Stimulated activated naive CD4-positive, alpha-beta T cell (primary cell): ENCODE measurements around the gene CFAP91.

Experiments used
- DNase-seq, 6 experiments: peaks; one replicate each; lab custom pipeline; 2025; lab: John Stamatoyannopoulos, UW

CFAP91 gene

DNA sequence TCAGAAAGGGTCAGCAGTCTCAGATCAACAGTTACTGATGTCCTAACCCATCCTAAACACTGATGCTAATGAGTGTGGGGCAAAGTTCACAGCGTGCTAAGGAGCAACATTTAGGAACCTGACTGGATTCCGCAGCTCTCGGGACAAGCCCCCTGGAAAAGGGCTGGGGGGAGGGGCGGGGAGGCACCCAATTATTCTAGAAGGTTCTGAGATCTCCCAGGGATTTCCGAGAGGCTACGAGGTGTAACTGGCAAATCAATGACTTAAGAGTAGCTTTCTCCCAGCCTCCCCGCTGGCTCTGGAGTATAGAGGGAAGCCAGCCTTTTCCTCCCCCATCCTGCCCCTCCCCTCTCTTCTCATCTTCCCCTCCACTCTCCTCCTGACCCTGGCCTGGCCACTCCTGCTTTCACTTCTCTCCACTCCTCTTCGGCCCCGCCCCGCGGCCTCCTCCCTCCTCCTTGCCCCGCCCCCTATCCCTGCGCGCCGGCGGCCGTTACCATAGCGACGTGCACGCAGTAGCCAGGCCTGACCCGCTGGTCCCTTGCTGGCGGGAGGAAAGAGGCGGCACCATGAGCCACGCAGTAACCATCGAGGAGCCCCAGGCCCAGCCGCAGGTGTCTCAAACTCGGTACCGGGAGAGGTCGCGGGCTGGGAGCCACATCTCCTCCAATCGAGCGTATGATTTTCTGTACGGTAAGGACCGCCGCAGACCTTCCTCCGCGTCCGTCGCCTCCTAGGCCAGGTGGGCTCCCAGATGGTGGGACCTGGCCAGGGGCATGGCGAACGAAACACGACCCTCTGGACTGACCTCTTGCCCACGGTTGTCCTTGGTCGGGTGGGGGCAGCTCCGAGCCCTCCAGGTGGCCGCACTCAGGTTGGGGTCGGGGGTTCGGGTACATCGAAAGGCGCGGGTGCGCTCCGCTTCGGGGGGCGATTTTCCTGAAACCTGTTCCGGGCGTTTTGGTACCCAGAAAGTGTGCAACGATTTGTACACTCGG is at the start of gene CFAP91:
CFAP91 (plus strand) TSS at position 493 of the 998 bp plus-strand sequence; CDS start at position 570, 77 bp downstream.
- DNase-seq, result peak; percentile 45 to 80 (median 59)

DNA sequence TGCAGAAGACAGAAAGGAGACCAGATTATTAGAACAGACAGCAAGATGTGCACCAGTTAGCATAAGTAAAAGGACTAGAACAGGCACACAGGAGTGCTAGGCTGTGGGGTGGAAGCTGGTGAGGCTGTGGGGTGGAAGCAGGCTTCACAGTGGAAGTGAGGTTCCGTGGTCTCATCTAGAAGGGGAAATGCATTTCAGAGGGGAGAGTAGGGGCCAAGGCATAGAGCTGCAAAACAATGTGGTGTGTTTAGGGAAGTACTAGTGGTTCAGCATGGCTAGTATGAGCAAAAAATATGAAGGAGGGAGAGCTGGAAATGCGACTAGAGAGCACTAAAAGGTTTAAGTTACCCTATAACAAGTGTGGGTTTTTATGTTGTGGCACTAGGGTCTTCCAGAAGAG is 48.9 kb upstream of the CFAP91 start:
- DNase-seq, result no peak

GRCh38 chr3:119657887-119658702 is 44.7 kb upstream of the CFAP91 start:
- DNase-seq, result no peak

GRCh38 chr3:119658994-119659393 is 43.8 kb upstream of the CFAP91 start:
- DNase-seq, result no peak

- DNase-seq, result no peak
Measured at GRCh38 chr3:119659606-119660291, 43.1 kb upstream of the CFAP91 start.

GRCh38 chr3:119660474-119661440 is 42.1 kb upstream of the CFAP91 start, which contains the start of gene POPDC2:
POPDC2 (minus strand) TSS chr3:119660589; CDS start chr3:119660423, 166 bp downstream.
- no peak for DNase-seq

- DNase-seq, result no peak
Measured at GRCh38 chr3:119662604-119663373, 40.0 kb upstream of the CFAP91 start.

- DNase-seq, result no peak
Measured at GRCh38 chr3:119663885-119664284, 38.9 kb upstream of the CFAP91 start.

DNA sequence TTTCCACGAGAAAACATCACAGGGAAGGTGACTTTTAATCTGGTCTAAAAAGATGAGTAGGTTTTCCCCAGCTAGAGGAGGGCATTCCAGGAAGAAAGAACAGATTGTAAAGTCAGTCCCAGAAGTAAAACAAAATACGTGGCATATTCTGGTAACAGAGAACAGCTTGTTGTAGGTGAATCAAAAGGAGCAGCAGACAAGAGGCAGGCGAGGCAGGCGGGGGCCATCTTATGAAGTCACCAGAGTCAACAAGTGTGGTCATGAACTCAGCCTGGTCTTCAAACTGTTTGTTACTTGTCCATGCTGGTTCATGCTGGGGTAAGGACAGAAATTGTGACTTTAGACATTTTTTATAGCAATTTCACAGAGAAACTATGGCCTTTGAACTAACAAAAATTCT is 38.5 kb upstream of the CFAP91 start:
- no peak for DNase-seq

- DNase-seq, result no peak
Measured at GRCh38 chr3:119664850-119665379, 37.9 kb upstream of the CFAP91 start.

GRCh38 chr3:119665954-119666559 is 36.8 kb upstream of the CFAP91 start:
- DNase-seq, result no peak

GRCh38 chr3:119669906-119670570 is 32.8 kb upstream of the CFAP91 start:
- no peak for DNase-seq

- no peak for DNase-seq
Measured at GRCh38 chr3:119672776-119673175, 30.0 kb upstream of the CFAP91 start.

DNA sequence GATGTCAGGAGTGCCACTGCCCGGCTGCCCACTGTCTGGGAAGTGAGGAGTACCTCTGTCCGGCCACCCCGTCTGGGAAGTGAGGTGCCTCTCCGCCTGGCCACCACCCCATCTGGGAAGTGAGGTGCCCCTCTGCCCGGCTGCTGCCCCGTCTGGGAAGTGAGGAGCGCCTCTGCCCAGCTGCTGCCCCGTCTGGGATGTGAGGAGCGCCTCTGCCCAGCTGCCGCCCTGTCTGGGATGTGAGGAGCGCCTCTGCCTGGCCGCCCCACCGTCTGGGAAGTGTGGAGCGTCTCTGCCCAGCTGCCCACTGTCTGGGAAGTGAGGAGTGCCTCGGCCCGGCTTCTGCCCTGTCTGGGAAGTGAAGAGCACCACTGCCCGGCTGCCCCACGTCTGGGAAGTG is 28.9 kb upstream of the CFAP91 start:
- DNase-seq, result no peak

GRCh38 chr3:119675188-119675874 is 27.5 kb upstream of the CFAP91 start:
- no peak for DNase-seq

GRCh38 chr3:119676020-119676419 is 26.8 kb upstream of the CFAP91 start:
- DNase-seq, result no peak

GRCh38 chr3:119676771-119677640 is 25.8 kb upstream of the CFAP91 start, which contains the start of gene COX17:
COX17 (minus strand) TSS chr3:119677406; CDS start chr3:119677310, 96 bp downstream.
- peak; percentile 90 to 97 (median 95) for DNase-seq
